Measurements from ENCODE around the gene NSUN7.

The NSUN7 gene

GRCh38 chr4:40843696-40844095 lies 93.9 kb downstream of the NSUN7 start:
- DNase-seq (ENCODE audit: low read depth in 2 of 2, low spot score in 1 of 2) = no peak

- DNase-seq (ENCODE audit: low read depth in 2 of 2, low spot score in 1 of 2) = no peak
Measured at GRCh38 chr4:40844261-40844660, 94.5 kb downstream of the NSUN7 start.

GRCh38 chr4:40845154-40845835 lies 95.5 kb downstream of the NSUN7 start:
- DNase-seq (ENCODE audit: low read depth in 2 of 2, low spot score in 1 of 2) = no peak

- DNase-seq (ENCODE audit: low read depth in 2 of 2, low spot score in 1 of 2) = no peak
Measured at GRCh38 chr4:40846532-40846931, 96.8 kb downstream of the NSUN7 start.

GRCh38 chr4:40848251-40848650 lies 98.5 kb downstream of the NSUN7 start:
- no peak for DNase-seq (ENCODE audit: low read depth in 2 of 2, low spot score in 1 of 2)

GRCh38 chr4:40848940-40849339 lies 99.2 kb downstream of the NSUN7 start:
- DNase-seq (ENCODE audit: low read depth in 2 of 2, low spot score in 1 of 2) = no peak

GRCh38 chr4:40850496-40850895 lies 100.7 kb downstream of the NSUN7 start:
- no peak for DNase-seq (ENCODE audit: low read depth in 2 of 2, low spot score in 1 of 2)

GRCh38 chr4:40856277-40856839 lies 106.6 kb downstream of the NSUN7 start:
- no peak for DNase-seq (ENCODE audit: low read depth in 2 of 2, low spot score in 1 of 2)

- DNase-seq (ENCODE audit: low read depth in 2 of 2, low spot score in 1 of 2) = peak in 1 of 2 donors; percentile 9
Measured at GRCh38 chr4:40856840-40857362, 107.1 kb downstream of the NSUN7 start.

- DNase-seq (ENCODE audit: low read depth in 2 of 2, low spot score in 1 of 2) = no peak
Measured at GRCh38 chr4:40857956-40858355, 108.2 kb downstream of the NSUN7 start.

- DNase-seq (ENCODE audit: low read depth in 2 of 2, low spot score in 1 of 2) = no peak
Measured at GRCh38 chr4:40858962-40859361, 109.2 kb downstream of the NSUN7 start.

Data from stimulated activated CD8-positive, alpha-beta memory T cell treated with anti-CD3 and anti-CD28 coated beads, Interleukin-4, amount 100 ng/mL, for 1 hour (primary cell).